Panc1 (cell line): ENCODE data around the gene ADH7.

Experiments
- TCF7L2 ChIP-seq: IDR thresholded peaks from 2 replicates; pipeline ENCODE4 v1.6.1; 2011; ENCODE audit warnings: mild to moderate bottlenecking, low read depth, low read length, inconsistent platforms
- TF ChIP-seq, protein P1 (sequence below): fragments of 450-650 bp; IDR thresholded peaks from 2 replicates; pipeline ENCODE4 v1.5.1; 2017; ENCODE audit warnings: mild to moderate bottlenecking

GRCh38 chr4:99473131-99473530 is 38.0 kb upstream of the ADH7 start:
- TF ChIP-seq, protein P1, sequence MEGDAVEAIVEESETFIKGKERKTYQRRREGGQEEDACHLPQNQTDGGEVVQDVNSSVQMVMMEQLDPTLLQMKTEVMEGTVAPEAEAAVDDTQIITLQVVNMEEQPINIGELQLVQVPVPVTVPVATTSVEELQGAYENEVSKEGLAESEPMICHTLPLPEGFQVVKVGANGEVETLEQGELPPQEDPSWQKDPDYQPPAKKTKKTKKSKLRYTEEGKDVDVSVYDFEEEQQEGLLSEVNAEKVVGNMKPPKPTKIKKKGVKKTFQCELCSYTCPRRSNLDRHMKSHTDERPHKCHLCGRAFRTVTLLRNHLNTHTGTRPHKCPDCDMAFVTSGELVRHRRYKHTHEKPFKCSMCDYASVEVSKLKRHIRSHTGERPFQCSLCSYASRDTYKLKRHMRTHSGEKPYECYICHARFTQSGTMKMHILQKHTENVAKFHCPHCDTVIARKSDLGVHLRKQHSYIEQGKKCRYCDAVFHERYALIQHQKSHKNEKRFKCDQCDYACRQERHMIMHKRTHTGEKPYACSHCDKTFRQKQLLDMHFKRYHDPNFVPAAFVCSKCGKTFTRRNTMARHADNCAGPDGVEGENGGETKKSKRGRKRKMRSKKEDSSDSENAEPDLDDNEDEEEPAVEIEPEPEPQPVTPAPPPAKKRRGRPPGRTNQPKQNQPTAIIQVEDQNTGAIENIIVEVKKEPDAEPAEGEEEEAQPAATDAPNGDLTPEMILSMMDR: no peak
- TF ChIP-seq TCF7L2: no peak
